Colonic mucosa (tissue), 4 donors: ENCODE data around the gene FZD10. TPM values are rescaled to one million over a fixed set of nuclear protein-coding genes. Genes with fewer than 3 reads are reported as not detected.

Source experiments
- DNase-seq: peaks from one replicate; pipeline ENCODE4 v3.0.0-alpha.2; 2020
- H3K27ac ChIP-seq: fragments of 200-600 bp; one replicate; pipeline ENCODE4 v1.8.0; 2021
- H3K27me3 ChIP-seq: fragments of 200-600 bp; one replicate; pipeline ENCODE4 v1.8.0; 2021
- H3K36me3 ChIP-seq: fragments of 200-600 bp; one replicate; pipeline ENCODE4 v1.8.0; 2021
- H3K4me1 ChIP-seq: fragments of 200-600 bp; one replicate; pipeline ENCODE4 v1.8.0; 2021; ENCODE audit warnings: mild to moderate bottlenecking
- H3K4me3 ChIP-seq: fragments of 200-600 bp; one replicate; pipeline ENCODE4 v1.8.0; 2021
- H3K9ac ChIP-seq, 2 donors: one replicate each; pipeline ENCODE4 v1.7.0; 2013; ENCODE audit warnings: control low read depth in 2 of 2, low read depth in 2 of 2, low read length in 2 of 2
- H3K9me3 ChIP-seq: fragments of 200-600 bp; one replicate; pipeline ENCODE4 v1.8.0; 2021
- CTCF ChIP-seq: fragments of 200-600 bp; IDR thresholded peaks from one replicate; pipeline ENCODE4 v1.8.0; 2022; ENCODE audit warnings: antibody characterized with exemption, mild to moderate bottlenecking
- intact Hi-C: fragments of 100-400 bp; cut with DNase I; formaldehyde crosslinking; loops from one replicate; pipeline ENCODE4 v1.14.1; 2022
- total RNA-seq, 2 donors: library from RNA; stranded (reverse); fragmentation: NEBNext Ultra II Directional in 1 of 2; extraction: Animal tissue kit (Norgen Biotek cat#: 25700) in 1 of 2; gene quantifications; one replicate each; pipeline ENCODE4 v1.2.1, GENCODE V29; 2021
- donor health status: healthy.
- donor health status: DM: no; HTN: no; CAD: no.
- donor health status: DM: no; HTN: no; CAD: no.

The FZD10 gene
- total RNA-seq, 2 donors from 2014 or later: 0.21 to 0.27 TPM

- intact Hi-C loops: no loop called here
- H3K9ac ChIP-seq: no peak overlapping the region
- H3K36me3 ChIP-seq: no peaks in the 10 kb centered on the region
- H3K4me3 ChIP-seq: no peak overlapping the region
- no peaks in the 10 kb centered on the region for H3K4me1 ChIP-seq
- no peak for DNase-seq
- no peak for TF ChIP-seq CTCF
- H3K27me3 ChIP-seq: no peaks in the 10 kb centered on the region
- no peaks in the 10 kb centered on the region for H3K9me3 ChIP-seq
- H3K27ac ChIP-seq: no peak overlapping the region
Measured at GRCh38 chr12:130177635-130178242, 15.5 kb downstream of the FZD10 start.

GRCh38 chr12:130178282-130178681 lies 16.0 kb downstream of the FZD10 start:
- no peak for TF ChIP-seq CTCF
- no peaks in the 10 kb centered on the region for H3K4me1 ChIP-seq
- H3K9ac ChIP-seq: no peak overlapping the region
- no peaks in the 10 kb centered on the region for H3K36me3 ChIP-seq
- H3K4me3 ChIP-seq: no peak overlapping the region
- DNase-seq: no peak
- no peak overlapping the region for H3K27ac ChIP-seq
- H3K9me3 ChIP-seq: no peaks in the 10 kb centered on the region
- intact Hi-C loops: no loop called here
- H3K27me3 ChIP-seq: no peaks in the 10 kb centered on the region

GRCh38 chr12:130179191-130179590 lies 16.9 kb downstream of the FZD10 start:
- Histone ChIP-seq H3K9me3 (no peaks in the 10 kb centered on the region), H3K4me3 (no peak overlapping the region), H3K27ac (no peak overlapping the region), H3K27me3 (no peaks in the 10 kb centered on the region), H3K36me3 (no peaks in the 10 kb centered on the region), H3K9ac (no peak overlapping the region), H3K4me1 (no peaks in the 10 kb centered on the region)
- intact Hi-C loops: no loop called here
- DNase-seq: no peak
- TF ChIP-seq CTCF: no peak

GRCh38 chr12:130179621-130180020 lies 17.4 kb downstream of the FZD10 start:
- H3K27me3 ChIP-seq: no peaks in the 10 kb centered on the region
- no peak for TF ChIP-seq CTCF
- H3K36me3 ChIP-seq: no peaks in the 10 kb centered on the region
- H3K9ac ChIP-seq: no peak overlapping the region
- no peaks in the 10 kb centered on the region for H3K9me3 ChIP-seq
- no peaks in the 10 kb centered on the region for H3K4me1 ChIP-seq
- no peak overlapping the region for H3K27ac ChIP-seq
- intact Hi-C loops: no loop called here
- no peak overlapping the region for H3K4me3 ChIP-seq
- DNase-seq: no peak

- no peak overlapping the region for H3K4me3 ChIP-seq
- H3K27ac ChIP-seq: no peak overlapping the region
- H3K27me3 ChIP-seq: no peaks in the 10 kb centered on the region
- no peaks in the 10 kb centered on the region for H3K4me1 ChIP-seq
- DNase-seq: no peak
- no peaks in the 10 kb centered on the region for H3K9me3 ChIP-seq
- TF ChIP-seq CTCF: no peak
- no peak overlapping the region for H3K9ac ChIP-seq
- intact Hi-C loops: no loop called here
- H3K36me3 ChIP-seq: no peaks in the 10 kb centered on the region
Measured at GRCh38 chr12:130181211-130181610, 18.9 kb downstream of the FZD10 start.
